Measurements from ENCODE around the gene MRPS11. TPM values are rescaled to one million over a fixed set of nuclear protein-coding genes. Genes with fewer than 3 reads are reported as not detected.

MRPS11 gene
- total RNA-seq, 1 donor from 2014 or later: 75.6 TPM

DNA sequence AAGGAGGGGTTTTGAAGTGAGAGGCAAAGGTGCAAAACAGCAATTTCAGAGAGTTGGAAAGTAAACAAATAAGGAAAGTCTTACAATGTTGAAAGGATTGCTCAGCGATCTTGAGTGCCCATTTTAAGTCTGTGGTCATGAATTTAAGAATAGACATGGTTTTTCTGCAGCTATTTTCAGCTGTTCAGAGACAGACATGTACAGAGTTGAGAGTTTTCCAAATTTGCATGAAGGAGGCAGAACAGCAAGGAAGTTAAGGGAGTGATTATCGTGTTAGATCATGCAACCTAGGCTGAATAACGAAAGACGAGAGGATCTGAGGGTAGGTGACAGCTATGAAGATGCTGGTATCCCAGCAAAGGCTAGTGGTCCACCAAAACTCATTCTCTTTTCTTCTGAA, 41.8 kb downstream of the MRPS11 start:
- Histone ChIP-seq H3K4me1 (peaks cover 8% of the 10 kb centered on the region), H3K27ac (replicated peaks) (no peak overlapping the region), H3K27me3 (ENCODE audit: low read depth) (no peaks in the 10 kb centered on the region), H3K36me3 (peaks cover 71% of the 10 kb centered on the region), H3K4me3 (no peak overlapping the region), H3K9me3 (replicated peaks) (no peaks in the 10 kb centered on the region)
- TF ChIP-seq CTCF (IDR thresholded peaks at IDR 0.05; ENCODE audit: borderline replicate concordance): no peak
- no peak for DNase-seq
- intact Hi-C loops (cut with micrococcal nuclease): no loop called here

DNA sequence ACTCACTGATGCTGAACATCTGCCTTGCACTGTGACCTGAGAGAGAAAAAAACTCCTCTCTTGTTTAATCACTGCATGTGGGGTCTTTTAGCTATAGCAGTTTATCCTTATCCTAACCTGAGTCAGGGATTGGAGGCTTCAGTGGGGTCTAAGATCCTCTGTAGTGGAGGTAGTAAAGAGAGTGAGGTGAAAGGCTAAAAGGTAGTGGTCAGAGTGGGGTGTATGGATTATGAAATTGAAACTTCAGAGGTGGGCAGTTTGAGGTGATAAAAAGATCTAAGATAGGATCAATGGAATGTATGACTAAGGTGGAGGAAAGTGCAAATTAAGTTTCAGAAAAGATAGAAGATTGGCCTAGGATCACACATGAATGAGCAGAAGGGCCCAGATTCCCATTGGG, 42.5 kb downstream of the MRPS11 start:
- TF ChIP-seq CTCF (IDR thresholded peaks at IDR 0.05; ENCODE audit: borderline replicate concordance): no peak
- H3K36me3 ChIP-seq: peaks cover 72% of the 10 kb centered on the region
- DNase-seq: no peak
- no peaks in the 10 kb centered on the region for H3K27me3 ChIP-seq (ENCODE audit: low read depth)
- no peak overlapping the region for H3K4me3 ChIP-seq
- H3K9me3 ChIP-seq (replicated peaks): no peaks in the 10 kb centered on the region
- no peak overlapping the region for H3K27ac ChIP-seq (replicated peaks)
- H3K4me1 ChIP-seq: peaks cover 8% of the 10 kb centered on the region
- intact Hi-C loops (cut with micrococcal nuclease): no loop called here

- intact Hi-C loops (cut with micrococcal nuclease): no loop called here
- no peaks in the 10 kb centered on the region for H3K27me3 ChIP-seq (ENCODE audit: low read depth)
- no peak overlapping the region for H3K27ac ChIP-seq (replicated peaks)
- H3K9me3 ChIP-seq (replicated peaks): no peaks in the 10 kb centered on the region
- H3K36me3 ChIP-seq: peaks cover 66% of the 10 kb centered on the region
- no peak overlapping the region for H3K4me3 ChIP-seq
- peaks cover 8% of the 10 kb centered on the region for H3K4me1 ChIP-seq
- DNase-seq: no peak
- TF ChIP-seq CTCF (IDR thresholded peaks at IDR 0.05; ENCODE audit: borderline replicate concordance): no peak
Measured at GRCh38 chr15:88511161-88511560, 43.7 kb downstream of the MRPS11 start.

DNA sequence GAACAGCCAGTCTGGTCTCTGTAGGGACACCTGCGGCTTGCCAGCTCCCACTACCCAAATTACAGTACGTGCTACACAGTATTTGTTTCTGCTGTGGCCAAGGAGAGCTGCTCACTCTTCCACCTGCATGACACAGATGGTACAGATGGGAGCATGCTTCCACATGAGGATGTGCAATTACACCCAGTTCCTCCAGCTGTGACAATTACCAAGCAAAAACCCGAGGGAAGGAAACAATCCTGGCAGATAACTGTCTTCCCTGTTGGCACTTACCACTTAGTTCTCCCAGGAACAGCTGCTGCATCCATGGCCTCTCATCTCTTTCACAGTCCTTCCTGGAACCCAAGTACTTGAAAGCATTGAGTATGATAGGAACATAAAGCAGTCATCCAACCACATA, 44.6 kb downstream of the MRPS11 start:
- no peak for DNase-seq
- no peak overlapping the region for H3K27ac ChIP-seq (replicated peaks)
- H3K36me3 ChIP-seq: peaks cover 72% of the 10 kb centered on the region
- no peak overlapping the region for H3K4me3 ChIP-seq
- intact Hi-C loops (cut with micrococcal nuclease): no loop called here
- H3K4me1 ChIP-seq: no peaks in the 10 kb centered on the region
- no peaks in the 10 kb centered on the region for H3K27me3 ChIP-seq (ENCODE audit: low read depth)
- TF ChIP-seq CTCF (IDR thresholded peaks at IDR 0.05; ENCODE audit: borderline replicate concordance): no peak
- no peaks in the 10 kb centered on the region for H3K9me3 ChIP-seq (replicated peaks)

GRCh38 chr15:88512601-88513000, 45.1 kb downstream of the MRPS11 start:
- intact Hi-C loops (cut with micrococcal nuclease): no loop called here
- TF ChIP-seq CTCF (IDR thresholded peaks at IDR 0.05; ENCODE audit: borderline replicate concordance): no peak
- Histone ChIP-seq H3K9me3 (replicated peaks) (no peaks in the 10 kb centered on the region), H3K27me3 (ENCODE audit: low read depth) (no peaks in the 10 kb centered on the region), H3K27ac (replicated peaks) (no peak overlapping the region), H3K4me3 (no peak overlapping the region), H3K4me1 (no peaks in the 10 kb centered on the region), H3K36me3 (peaks cover 69% of the 10 kb centered on the region)
- no peak for DNase-seq

DNA sequence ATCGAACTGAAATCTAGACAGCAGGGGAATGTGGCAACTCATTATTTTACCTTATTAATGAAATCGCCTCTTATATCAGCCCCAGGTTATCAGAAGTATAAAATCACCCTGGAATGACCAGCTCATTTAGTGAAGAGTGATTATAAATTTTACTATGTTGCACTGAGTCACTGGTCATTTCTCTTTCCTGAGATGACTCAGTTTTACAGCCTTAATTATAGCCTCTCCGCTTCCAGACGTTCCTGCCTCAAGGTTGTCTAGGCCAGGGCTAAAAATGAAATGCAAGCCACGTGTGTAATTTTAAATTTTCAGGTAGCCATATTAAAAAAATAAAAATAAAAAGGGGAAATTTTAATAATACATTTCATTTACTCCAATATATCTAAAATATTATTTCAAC, 45.7 kb downstream of the MRPS11 start:
- no peaks in the 10 kb centered on the region for H3K27me3 ChIP-seq (ENCODE audit: low read depth)
- no peak overlapping the region for H3K4me3 ChIP-seq
- H3K36me3 ChIP-seq: peaks cover 63% of the 10 kb centered on the region
- intact Hi-C loops (cut with micrococcal nuclease): no loop called here
- no peaks in the 10 kb centered on the region for H3K4me1 ChIP-seq
- DNase-seq: no peak
- H3K27ac ChIP-seq (replicated peaks): no peak overlapping the region
- no peaks in the 10 kb centered on the region for H3K9me3 ChIP-seq (replicated peaks)
- no peak for TF ChIP-seq CTCF (IDR thresholded peaks at IDR 0.05; ENCODE audit: borderline replicate concordance)

Measured in left ventricle myocardium inferior (tissue), 1 donor.